Activated B cell treated with CpG ODN at 0.5 μM for 24 hours (primary cell): ENCODE results near the gene CRTAC1. TPM values are rescaled to one million over a fixed set of nuclear protein-coding genes. Genes with fewer than 3 reads are reported as not detected.

Experiments
- ATAC-seq: fragments of 200-7000 bp; cut with Tn5 transposase; one replicate; pipeline ENCODE4 v1.10.0; 2021; ENCODE audit warnings: low read depth, mild to moderate bottlenecking, moderate library complexity
- CTCF ChIA-PET: fragments of 350-600 bp; sonication (Branson Sonifier 250); formaldehyde crosslinking; loops from one replicate; lab custom pipeline; 2021; ENCODE audit warnings: antibody characterized with exemption; lab: Charles Lee
- POLR2A ChIA-PET: fragments of 350-600 bp; sonication (Branson Sonifier 250); formaldehyde crosslinking; loops from one replicate; lab custom pipeline; 2021; ENCODE audit warnings: antibody characterized with exemption; lab: Charles Lee
- DNase-seq: peaks from one replicate; pipeline ENCODE4 v3.0.0; 2022
- H3K27ac Mint-ChIP-seq: one replicate; pipeline ENCODE4 v1.8.0; 2020; ENCODE audit warnings: mixed read lengths
- H3K27me3 Mint-ChIP-seq: one replicate; pipeline ENCODE4 v1.8.0; 2021; ENCODE audit warnings: mixed read lengths
- H3K36me3 Mint-ChIP-seq: one replicate; pipeline ENCODE4 v1.8.0; 2021; ENCODE audit warnings: low read depth, mixed read lengths
- H3K4me1 Mint-ChIP-seq: one replicate; pipeline ENCODE4 v1.8.0; 2021; ENCODE audit warnings: mixed read lengths
- H3K4me3 Mint-ChIP-seq: one replicate; pipeline ENCODE4 v1.8.0; 2020; ENCODE audit warnings: mild to moderate bottlenecking, mixed read lengths
- H3K9me3 Mint-ChIP-seq: one replicate; pipeline ENCODE4 v1.8.0; 2020; ENCODE audit warnings: mixed read lengths
- CTCF ChIP-seq: fragments of 200-600 bp; IDR thresholded peaks from one replicate; pipeline ENCODE4 v1.8.0; 2022; ENCODE audit warnings: antibody characterized with exemption, mild to moderate bottlenecking
- intact Hi-C: fragments of 100-400 bp; cut with micrococcal nuclease; formaldehyde crosslinking; loops from one replicate; pipeline ENCODE4 v1.15.1; 2024
- total RNA-seq: library from RNA; stranded (reverse); gene quantifications from 2 replicates; pipeline ENCODE4 v1.2.3, GENCODE V29; 2022

CRTAC1 gene
- total RNA-seq, 1 donor from 2014 or later = not detected

DNA sequence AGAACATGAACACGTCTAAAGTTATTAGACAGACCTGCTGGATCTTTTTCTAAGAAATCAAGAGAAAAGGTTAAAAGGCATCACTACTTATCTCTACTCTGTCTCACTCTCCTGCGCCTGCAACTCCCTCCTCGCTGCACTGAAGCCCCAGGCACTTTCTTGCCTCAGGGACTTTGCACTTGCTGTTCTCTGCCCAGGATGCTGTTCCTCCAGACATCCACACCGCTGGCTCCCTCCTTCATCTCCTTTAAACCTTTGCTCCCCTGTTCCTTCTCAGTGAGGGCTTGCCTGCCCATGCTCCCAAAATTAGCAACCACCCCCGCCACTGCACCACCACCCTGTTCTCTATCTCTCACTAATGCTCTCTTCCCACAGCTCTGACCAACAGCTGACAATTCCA lies 93.4 kb downstream of the CRTAC1 start:
- DNase-seq = no peak
- Mint-ChIP-seq H3K27me3 (peaks cover 12% of the 10 kb centered on the region), H3K27ac (no peak overlapping the region), H3K4me1 (no peaks in the 10 kb centered on the region), H3K4me3 (no peak overlapping the region), H3K36me3 (no peaks in the 10 kb centered on the region), H3K9me3 (no peaks in the 10 kb centered on the region)
- intact Hi-C loops = no loop called here
- POLR2A ChIA-PET = no interaction called here
- CTCF ChIA-PET = no interaction called here
- ATAC-seq = no peak
- no peak for TF ChIP-seq CTCF

GRCh38 chr10:97936126-97936525 lies 94.3 kb downstream of the CRTAC1 start:
- CTCF ChIA-PET = no interaction called here
- no peak for TF ChIP-seq CTCF
- no peak for ATAC-seq
- Mint-ChIP-seq H3K9me3 (no peaks in the 10 kb centered on the region), H3K4me3 (no peak overlapping the region), H3K36me3 (no peaks in the 10 kb centered on the region), H3K27ac (no peak overlapping the region), H3K27me3 (peaks cover 6% of the 10 kb centered on the region), H3K4me1 (no peaks in the 10 kb centered on the region)
- no peak for DNase-seq
- intact Hi-C loops = no loop called here
- POLR2A ChIA-PET = no interaction called here

DNA sequence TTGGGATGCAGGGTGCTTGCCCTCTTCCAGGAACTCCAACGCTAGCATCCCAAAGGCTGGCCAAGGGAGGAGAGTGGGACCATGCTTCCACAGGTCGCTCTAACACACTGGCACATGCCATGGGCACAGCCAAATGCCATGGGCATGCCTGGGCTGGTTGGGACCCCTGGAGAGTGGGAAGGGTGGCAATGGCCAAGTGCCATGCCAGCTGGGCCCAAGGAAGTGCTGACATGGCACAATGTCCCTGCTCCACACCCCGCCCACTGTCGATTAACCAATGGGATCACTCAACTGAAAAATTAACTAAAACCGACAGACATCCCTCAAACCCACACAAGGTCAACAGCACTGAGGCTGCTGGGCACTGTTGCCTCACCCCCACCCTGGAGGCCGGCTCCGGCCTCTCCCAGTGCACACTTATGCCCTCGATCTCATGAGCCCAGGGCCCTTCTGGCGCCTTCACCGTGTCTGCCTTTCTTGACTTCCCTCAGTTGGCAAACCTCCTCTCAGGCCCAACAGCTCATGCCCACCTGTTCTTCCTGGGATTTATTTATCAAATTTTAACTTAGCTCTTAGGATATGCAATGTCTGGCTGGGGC lies 97.4 kb downstream of the CRTAC1 start:
- Mint-ChIP-seq H3K4me1 (no peaks in the 10 kb centered on the region), H3K9me3 (no peaks in the 10 kb centered on the region), H3K27me3 (peaks cover 12% of the 10 kb centered on the region), H3K4me3 (no peak overlapping the region), H3K36me3 (no peaks in the 10 kb centered on the region), H3K27ac (no peak overlapping the region)
- no peak for ATAC-seq
- CTCF ChIA-PET = no interaction called here
- intact Hi-C loops = no loop called here
- DNase-seq = no peak
- no peak for TF ChIP-seq CTCF
- POLR2A ChIA-PET = no interaction called here

DNA sequence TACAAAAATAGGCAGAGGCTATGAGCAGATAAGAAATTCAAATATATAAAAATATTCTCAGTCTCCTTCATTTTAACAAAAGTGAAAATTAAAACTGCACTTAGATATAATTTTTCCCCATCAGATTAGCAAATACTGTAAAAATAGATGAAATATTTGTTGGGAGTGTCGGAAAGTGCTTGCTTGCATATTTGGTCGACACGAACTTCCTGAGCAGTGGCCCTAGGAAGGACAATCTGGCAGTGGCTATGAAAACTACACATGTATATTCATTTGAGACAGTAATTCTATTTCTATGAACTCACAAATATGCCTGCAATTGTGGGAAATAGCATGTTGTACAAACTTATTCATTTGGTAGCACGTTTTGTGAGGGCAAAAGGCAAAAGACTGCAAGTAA lies 99.4 kb downstream of the CRTAC1 start:
- Mint-ChIP-seq H3K27ac (no peak overlapping the region), H3K4me3 (no peak overlapping the region), H3K4me1 (no peaks in the 10 kb centered on the region), H3K27me3 (peaks cover 15% of the 10 kb centered on the region), H3K36me3 (no peaks in the 10 kb centered on the region), H3K9me3 (no peaks in the 10 kb centered on the region)
- intact Hi-C loops = no loop called here
- POLR2A ChIA-PET = no interaction called here
- TF ChIP-seq CTCF = no peak
- CTCF ChIA-PET = no interaction called here
- DNase-seq = no peak
- ATAC-seq = no peak

DNA sequence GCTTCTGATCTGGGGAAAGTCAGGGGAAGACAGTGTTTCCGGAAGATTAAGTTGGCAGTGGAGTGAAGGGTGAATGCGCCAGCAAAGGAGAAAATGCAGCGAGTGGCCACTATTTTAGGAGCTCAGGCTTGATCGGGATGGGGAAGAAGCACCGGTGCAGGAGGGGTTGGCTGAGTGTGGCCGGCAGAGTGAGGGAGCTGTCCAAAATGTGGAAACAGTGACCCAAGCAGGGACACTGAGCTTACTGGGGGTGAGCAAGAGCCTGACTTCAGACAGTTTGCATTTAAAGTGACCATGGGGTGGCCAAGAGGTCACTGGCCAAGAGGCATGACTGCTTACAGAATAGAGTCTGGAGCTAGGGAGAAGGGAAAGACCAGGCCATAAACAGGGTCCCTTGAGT lies 101.5 kb downstream of the CRTAC1 start:
- ATAC-seq (no peak), DNase-seq (no peak)
- ChIA-PET POLR2A (no interaction called here), CTCF (no interaction called here)
- Mint-ChIP-seq H3K9me3 (no peaks in the 10 kb centered on the region), H3K4me1 (no peaks in the 10 kb centered on the region), H3K36me3 (no peaks in the 10 kb centered on the region), H3K27ac (no peak overlapping the region), H3K27me3 (peaks cover 21% of the 10 kb centered on the region), H3K4me3 (no peak overlapping the region)
- intact Hi-C loops = no loop called here
- TF ChIP-seq CTCF = no peak
